ENCODE results near the gene HDAC11.

DNA sequence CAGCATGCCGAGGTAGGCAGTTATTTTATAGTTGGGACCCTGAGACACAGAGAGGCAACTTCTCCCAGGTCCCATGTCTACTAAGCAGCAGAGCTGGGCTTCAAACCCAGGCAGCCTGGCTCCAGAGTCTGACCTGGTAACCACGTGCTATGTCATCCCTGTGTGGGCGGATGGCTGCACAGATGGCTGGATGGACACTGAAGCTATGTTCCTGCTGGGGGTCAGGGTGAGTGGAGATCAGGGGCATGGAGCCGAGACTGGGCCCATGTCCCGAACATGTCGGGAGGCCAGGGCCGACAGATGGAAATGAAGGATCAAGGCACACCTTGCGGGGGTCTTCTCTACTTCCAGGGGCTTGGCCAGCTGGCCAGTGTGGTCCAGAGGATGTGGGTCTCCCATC lies 59.6 kb downstream of the HDAC11 start:
- TF ChIP-seq, protein P1, sequence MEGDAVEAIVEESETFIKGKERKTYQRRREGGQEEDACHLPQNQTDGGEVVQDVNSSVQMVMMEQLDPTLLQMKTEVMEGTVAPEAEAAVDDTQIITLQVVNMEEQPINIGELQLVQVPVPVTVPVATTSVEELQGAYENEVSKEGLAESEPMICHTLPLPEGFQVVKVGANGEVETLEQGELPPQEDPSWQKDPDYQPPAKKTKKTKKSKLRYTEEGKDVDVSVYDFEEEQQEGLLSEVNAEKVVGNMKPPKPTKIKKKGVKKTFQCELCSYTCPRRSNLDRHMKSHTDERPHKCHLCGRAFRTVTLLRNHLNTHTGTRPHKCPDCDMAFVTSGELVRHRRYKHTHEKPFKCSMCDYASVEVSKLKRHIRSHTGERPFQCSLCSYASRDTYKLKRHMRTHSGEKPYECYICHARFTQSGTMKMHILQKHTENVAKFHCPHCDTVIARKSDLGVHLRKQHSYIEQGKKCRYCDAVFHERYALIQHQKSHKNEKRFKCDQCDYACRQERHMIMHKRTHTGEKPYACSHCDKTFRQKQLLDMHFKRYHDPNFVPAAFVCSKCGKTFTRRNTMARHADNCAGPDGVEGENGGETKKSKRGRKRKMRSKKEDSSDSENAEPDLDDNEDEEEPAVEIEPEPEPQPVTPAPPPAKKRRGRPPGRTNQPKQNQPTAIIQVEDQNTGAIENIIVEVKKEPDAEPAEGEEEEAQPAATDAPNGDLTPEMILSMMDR (IDR thresholded peaks at IDR 0.05): no peak
- TF ChIP-seq EP300 (IDR thresholded peaks at IDR 0.05): no peak

All from A549 (cell line).